Stromal cell of bone marrow (primary cell): ENCODE data around the gene JMJD1C.

Experiments used
- DNase-seq: peaks from one replicate; pipeline ENCODE4 v3.0.0-alpha.2; 2012; ENCODE audit warnings: low read depth

Gene JMJD1C

DNA sequence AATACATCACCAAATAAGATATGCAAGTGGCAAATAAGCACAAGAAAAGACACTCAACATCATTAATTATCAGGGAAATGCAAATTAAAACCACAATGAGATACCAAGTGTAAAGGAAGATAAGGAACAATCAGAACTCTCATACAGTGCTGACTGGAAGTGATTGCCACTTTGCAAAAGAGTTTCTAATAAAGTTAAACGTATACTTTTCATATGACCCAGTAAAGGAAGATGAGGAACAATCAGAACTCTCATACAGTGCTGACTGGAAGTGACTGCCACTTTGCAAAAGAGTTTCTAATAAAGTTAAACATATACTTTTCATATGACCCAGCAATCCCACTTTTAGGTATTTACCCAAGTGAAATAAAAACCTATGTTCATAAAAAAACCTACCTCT is 12.2 kb upstream of the JMJD1C start:
- no peak for DNase-seq

- DNase-seq, result no peak
Observed at GRCh38 chr10:63474488-63474887, 8.7 kb upstream of the JMJD1C start.

DNA sequence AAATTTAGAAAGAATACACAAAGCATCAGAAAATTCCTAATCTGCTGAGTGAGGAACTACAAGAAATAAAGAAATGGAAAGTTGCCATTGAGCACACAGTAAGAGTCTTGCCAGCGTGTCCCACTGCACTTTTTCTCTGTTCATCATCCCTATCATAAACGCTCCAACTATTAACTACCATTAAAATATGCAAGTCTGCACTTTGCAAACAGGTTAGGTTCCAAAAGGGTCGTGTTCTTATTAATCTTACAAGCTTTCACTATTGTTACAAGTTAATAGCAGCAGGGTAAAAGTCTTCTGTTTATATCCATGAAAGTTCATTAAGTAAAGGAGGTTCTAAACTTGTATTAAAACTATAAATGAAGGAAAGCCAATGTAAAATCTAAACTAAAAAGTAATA is 5.2 kb upstream of the JMJD1C start:
- no peak for DNase-seq

DNA sequence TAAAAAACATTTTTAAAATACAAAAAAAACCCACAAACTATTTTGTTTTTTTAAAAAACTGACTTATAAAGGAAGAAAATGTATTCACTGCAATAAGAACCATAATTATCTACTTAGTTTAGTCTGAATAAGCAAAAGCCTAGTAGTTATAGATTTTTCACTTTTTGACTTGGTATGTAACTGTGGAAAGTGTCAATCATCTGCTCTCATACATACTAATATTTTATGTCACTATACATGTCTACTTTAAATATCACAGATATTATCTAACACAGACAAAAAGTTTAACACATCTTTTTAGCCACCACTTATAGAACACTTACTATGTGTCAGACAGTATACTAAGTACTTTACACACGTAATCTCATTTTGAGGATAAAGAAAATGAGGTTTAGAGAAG is 3.2 kb upstream of the JMJD1C start:
- no peak for DNase-seq

DNA sequence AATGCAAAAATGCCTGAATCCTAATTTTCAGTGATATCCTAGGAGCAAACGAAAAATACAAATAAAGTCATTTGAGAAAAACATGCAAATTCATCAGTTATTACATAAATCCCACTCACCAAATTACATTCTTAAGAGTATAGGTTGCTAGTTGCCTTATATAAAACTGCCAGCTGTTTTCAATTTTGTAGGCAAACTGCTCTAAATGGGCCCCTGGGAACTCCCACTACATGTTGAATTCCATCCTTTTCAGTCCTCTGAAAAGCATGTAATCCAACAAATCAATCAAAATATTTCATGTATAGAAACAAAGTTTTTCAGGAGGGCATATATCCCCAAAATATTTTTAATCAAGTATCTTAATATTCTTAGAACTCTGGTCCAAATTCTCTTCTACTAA is 2.1 kb upstream of the JMJD1C start:
- DNase-seq, result peak; percentile 6

GRCh38 chr10:63466144-63466935 is 563 bp upstream of the JMJD1C start:
- DNase-seq, result peak; percentile 37

GRCh38 chr10:63464402-63465292 is 1.1 kb downstream of the JMJD1C start:
- DNase-seq, result peak; percentile 17

DNA sequence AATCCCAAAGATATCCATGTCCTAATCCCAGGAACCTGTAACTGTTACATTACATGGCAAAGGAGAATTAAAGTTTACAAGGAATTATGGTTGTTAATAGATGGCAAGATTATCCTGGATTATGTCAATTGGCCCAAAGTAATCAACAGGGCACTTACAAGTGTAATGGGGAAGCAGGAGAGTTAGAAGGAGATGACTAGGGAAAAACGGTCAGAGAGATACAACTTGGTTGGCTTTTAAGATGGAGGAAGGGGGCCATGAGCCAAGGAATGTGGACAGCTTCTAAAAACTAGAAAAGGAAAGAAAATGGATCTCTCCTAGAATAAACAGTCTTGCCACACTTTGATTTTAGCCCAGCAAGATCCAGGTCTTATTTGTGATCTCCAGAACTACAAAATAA is 3.3 kb downstream of the JMJD1C start:
- DNase-seq, result no peak

DNA sequence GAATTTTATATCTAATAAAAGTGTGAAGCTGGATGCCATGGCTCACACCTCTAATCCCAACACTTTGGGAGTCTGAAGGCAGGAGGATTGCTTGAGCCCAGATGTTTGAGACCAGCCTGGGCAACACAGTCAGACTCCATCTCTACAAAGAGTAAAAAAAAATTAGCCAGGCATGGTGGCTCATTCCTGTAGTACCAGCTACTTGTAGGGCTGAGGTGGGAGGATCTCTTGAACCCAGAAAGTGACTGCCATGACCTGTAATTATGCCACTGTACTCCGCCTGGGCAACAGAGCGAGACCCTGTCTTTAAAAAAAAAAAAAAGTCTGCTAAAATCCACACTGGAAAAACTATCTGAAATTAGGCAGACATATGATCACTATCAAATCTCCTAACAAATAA is 7.6 kb downstream of the JMJD1C start:
- no peak for DNase-seq

DNA sequence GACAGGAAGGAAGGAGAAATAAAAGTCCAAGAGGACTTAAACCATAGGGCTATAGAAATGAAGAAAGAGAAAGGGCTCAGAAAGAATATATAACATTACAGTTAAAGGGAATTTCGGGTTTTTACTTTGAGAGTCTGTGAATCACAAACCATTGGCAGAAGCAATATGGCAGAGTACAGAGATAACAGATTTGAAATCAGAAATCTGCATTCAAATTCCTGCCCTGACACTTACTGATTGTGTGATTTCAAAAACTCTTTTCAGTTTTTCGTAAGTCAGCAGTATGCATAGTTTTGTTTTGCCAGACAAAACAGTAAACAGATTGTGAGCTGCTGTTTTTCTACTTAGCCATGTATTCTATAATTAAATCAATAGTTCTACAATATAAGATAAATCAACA is 8.2 kb downstream of the JMJD1C start:
- no peak for DNase-seq

GRCh38 chr10:63456437-63457210 is 9.2 kb downstream of the JMJD1C start:
- DNase-seq, result peak; percentile 43

DNA sequence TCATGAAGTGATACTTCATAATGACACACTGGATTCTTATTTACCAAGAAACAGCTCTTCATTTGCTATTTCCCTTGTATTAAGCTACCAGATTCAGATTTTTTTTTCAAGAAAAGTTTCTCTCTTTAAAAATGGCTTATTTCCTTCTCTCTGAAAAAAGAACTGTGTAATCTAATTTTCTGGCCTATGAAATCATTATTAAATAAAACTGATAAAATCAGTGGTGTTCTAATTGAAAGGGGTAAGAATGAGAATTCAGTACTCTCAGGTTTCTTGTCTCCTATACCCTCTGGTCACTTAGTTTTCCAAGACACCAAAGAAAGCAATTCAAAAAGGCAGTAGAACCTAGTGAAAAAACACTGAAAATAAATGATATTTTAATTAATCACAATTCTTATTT is 10.3 kb downstream of the JMJD1C start:
- no peak for DNase-seq

GRCh38 chr10:63454631-63455030 is 11.1 kb downstream of the JMJD1C start:
- no peak for DNase-seq

- no peak for DNase-seq
Observed at GRCh38 chr10:63452524-63452923, 13.3 kb downstream of the JMJD1C start.

DNA sequence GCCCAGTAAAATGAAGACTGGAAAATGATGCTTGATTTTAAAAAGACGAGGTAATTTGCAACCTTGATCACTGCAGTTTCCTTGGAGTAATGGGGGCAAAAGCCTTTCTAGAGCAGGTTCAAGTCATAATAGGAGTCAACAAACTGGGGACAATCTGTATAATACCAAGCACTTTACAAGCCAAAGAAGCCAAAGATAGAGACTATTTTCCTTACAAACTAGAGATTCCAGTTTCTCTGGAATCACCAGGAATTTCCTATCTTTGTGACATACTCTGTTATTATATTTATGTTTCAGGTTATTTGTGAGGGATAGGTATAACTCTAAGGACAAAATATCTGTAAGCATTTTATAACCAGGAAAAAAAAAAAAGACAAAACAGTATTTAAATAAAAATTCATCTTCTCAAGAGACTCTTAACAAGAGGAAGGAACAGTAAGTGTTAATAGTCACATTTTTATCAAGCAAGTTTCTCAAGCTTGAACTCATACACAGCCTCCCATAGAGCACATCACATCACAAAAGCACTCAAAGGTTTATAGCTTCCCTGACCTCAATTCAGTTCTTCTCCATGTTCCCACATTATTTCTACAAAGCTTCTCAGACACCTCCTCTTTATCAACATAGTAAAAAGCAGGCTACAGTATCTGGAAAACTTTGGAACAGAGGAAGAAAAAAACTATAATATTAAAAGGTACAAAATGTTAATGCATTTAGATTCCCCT is 18.9 kb downstream of the JMJD1C start:
- DNase-seq, result no peak

GRCh38 chr10:63441404-63441803 is 24.4 kb downstream of the JMJD1C start:
- DNase-seq, result no peak

GRCh38 chr10:63439607-63440006 is 26.2 kb downstream of the JMJD1C start:
- DNase-seq, result no peak

GRCh38 chr10:63438506-63439498 is 27.0 kb downstream of the JMJD1C start:
- no peak for DNase-seq

GRCh38 chr10:63437116-63437949 is 28.4 kb downstream of the JMJD1C start:
- no peak for DNase-seq

DNA sequence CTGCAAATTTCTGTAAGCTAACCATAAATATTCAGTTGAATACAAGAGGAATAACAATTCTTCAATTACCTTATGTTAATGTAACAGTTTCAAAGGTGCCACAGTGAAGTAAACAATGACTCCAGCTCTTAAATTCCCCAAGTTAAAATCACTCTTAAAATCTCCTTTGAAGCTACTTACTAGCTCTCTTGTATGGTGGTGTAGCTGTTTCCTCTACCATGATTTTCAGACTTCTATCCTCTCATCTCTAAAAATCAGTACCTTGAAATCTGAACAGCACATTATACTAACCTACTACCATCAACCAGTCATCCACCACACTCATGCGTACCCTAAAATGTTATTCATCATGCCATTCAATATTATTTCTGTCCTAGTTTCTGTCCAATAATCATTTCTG is 29.6 kb downstream of the JMJD1C start:
- DNase-seq, result no peak
